SK-N-SH treated with all-trans-retinoic acid at 6 μM for 48 hours (cell line): ENCODE data around the gene RABEPK.

ENCODE experiments used
- ATAC-seq: fragments of 200-7000 bp; cut with Tn5 transposase; 3 replicates; pipeline ENCODE4 v1.9.1; 2020; ENCODE audit warnings: mild to moderate bottlenecking, moderate library complexity
- ARNTL ChIP-seq: fragments of 450-650 bp; formaldehyde crosslinking; IDR thresholded peaks from 2 replicates; pipeline ENCODE4 v1.5.0; 2020; ENCODE audit warnings: low read depth, mild to moderate bottlenecking, moderate library complexity, borderline replicate concordance
- CSDC2 ChIP-seq: fragments of 250-450 bp; sonication (Bioruptor Pico); IDR thresholded peaks from 2 replicates; pipeline ENCODE4 v1.5.0; 2020; ENCODE audit warnings: mild to moderate bottlenecking, moderate library complexity
- ESRRG ChIP-seq: fragments of 250-450 bp; sonication (Bioruptor Pico); IDR thresholded peaks from 2 replicates; pipeline ENCODE4 v1.6.1; 2021; ENCODE audit warnings: mild to moderate bottlenecking
- PPARA ChIP-seq: fragments of 250-450 bp; sonication (Bioruptor Pico); IDR thresholded peaks from 2 replicates; pipeline ENCODE4 v1.5.0; 2020; ENCODE audit warnings: mild to moderate bottlenecking, borderline replicate concordance
- TCF4 ChIP-seq: fragments of 250-450 bp; sonication (Bioruptor Pico); IDR thresholded peaks from 2 replicates; pipeline ENCODE4 v1.8.0; 2021; ENCODE audit warnings: mild to moderate bottlenecking, moderate library complexity, borderline replicate concordance
- ZC3H10 ChIP-seq: fragments of 250-450 bp; sonication (Bioruptor Pico); IDR thresholded peaks from 2 replicates; pipeline ENCODE4 v1.5.1; 2021; ENCODE audit warnings: mild to moderate bottlenecking, moderate library complexity
- ZFP3 ChIP-seq: fragments of 250-450 bp; sonication (Bioruptor Pico); IDR thresholded peaks from 2 replicates; pipeline ENCODE4 v1.5.0; 2020; ENCODE audit warnings: mild to moderate bottlenecking, moderate library complexity
- ZNF565 ChIP-seq: fragments of 450-650 bp; formaldehyde crosslinking; conservative IDR thresholded peaks from 2 replicates; pipeline ENCODE4 v1.5.0; 2020; ENCODE audit warnings: low read depth, mild to moderate bottlenecking, moderate library complexity
- ZNF70 ChIP-seq: fragments of 450-650 bp; formaldehyde crosslinking; IDR thresholded peaks from 2 replicates; pipeline ENCODE4 v1.5.0; 2020; ENCODE audit warnings: mild to moderate bottlenecking, moderate library complexity
- TF ChIP-seq, protein P1 (sequence below): fragments of 250-450 bp; sonication (Bioruptor Pico); IDR thresholded peaks from 2 replicates; pipeline ENCODE4 v1.5.0; 2020; ENCODE audit warnings: mild to moderate bottlenecking, moderate library complexity
- TF ChIP-seq, protein P2 (sequence below): fragments of 250-450 bp; sonication (Bioruptor Pico); IDR thresholded peaks from 2 replicates; pipeline ENCODE4 v1.8.0; 2020; ENCODE audit warnings: mild to moderate bottlenecking, moderate library complexity, borderline replicate concordance
- TF ChIP-seq, protein P3 (sequence below): fragments of 250-450 bp; sonication (Bioruptor Pico); IDR thresholded peaks from 2 replicates; pipeline ENCODE4 v1.8.0; 2021; ENCODE audit warnings: low read depth, mild to moderate bottlenecking, moderate library complexity, borderline replicate concordance
- TF ChIP-seq, protein P4 (sequence below): fragments of 250-450 bp; sonication (Bioruptor Pico); IDR thresholded peaks from 2 replicates; pipeline ENCODE4 v1.5.1; 2021; ENCODE audit warnings: mild to moderate bottlenecking, moderate library complexity
- TF ChIP-seq, protein P5 (sequence below): fragments of 250-450 bp; sonication (Bioruptor Pico); IDR thresholded peaks from 2 replicates; pipeline ENCODE4 v1.5.1; 2020; ENCODE audit warnings: low read depth, mild to moderate bottlenecking, moderate library complexity

Gene RABEPK

DNA sequence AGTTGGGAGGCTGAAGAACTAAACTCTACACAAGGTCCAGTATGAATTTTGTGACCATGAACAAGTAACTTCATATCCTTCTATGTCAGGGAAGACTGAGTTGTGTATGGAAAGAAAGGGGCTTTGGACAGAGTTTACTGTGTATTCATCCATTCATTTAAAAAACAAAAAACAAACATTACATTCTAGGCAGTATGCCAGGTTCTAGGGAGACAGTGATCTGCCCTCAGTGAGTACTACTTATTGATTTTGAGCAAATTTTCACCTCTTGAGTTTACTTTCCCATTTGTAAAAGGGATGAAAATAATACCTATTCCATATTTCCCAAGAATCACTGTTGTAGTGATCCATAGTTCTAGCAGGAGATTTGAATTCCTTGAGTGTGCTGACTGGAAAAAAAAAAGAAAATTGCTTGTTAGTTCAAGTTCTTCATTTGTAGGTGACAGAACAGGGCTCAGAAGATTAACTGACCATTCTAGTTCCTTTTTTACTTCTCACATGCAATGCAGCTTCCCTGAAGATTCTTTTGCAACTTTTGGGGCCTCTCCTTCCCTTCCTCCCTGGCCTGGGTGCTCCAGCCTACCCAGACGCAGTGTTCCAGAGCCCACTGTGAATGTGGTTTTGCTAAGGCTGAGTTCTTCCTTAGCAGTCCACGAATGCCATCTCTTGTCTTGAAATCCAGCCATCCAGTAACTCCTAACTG lies 58.6 kb downstream of the RABEPK start:
- ATAC-seq, result no peak
- TF ChIP-seq ESRRG (CRISPR knock-in tag) (no peak), ZNF70 (no peak), PPARA (CRISPR knock-in tag) (no peak), ARNTL (CRISPR knock-in tag) (no peak), ZC3H10 (CRISPR knock-in tag) (no peak), TCF4 (no peak), ZNF565 (no peak), CSDC2 (no peak), ZFP3 (no peak)
- TF ChIP-seq, protein P1, sequence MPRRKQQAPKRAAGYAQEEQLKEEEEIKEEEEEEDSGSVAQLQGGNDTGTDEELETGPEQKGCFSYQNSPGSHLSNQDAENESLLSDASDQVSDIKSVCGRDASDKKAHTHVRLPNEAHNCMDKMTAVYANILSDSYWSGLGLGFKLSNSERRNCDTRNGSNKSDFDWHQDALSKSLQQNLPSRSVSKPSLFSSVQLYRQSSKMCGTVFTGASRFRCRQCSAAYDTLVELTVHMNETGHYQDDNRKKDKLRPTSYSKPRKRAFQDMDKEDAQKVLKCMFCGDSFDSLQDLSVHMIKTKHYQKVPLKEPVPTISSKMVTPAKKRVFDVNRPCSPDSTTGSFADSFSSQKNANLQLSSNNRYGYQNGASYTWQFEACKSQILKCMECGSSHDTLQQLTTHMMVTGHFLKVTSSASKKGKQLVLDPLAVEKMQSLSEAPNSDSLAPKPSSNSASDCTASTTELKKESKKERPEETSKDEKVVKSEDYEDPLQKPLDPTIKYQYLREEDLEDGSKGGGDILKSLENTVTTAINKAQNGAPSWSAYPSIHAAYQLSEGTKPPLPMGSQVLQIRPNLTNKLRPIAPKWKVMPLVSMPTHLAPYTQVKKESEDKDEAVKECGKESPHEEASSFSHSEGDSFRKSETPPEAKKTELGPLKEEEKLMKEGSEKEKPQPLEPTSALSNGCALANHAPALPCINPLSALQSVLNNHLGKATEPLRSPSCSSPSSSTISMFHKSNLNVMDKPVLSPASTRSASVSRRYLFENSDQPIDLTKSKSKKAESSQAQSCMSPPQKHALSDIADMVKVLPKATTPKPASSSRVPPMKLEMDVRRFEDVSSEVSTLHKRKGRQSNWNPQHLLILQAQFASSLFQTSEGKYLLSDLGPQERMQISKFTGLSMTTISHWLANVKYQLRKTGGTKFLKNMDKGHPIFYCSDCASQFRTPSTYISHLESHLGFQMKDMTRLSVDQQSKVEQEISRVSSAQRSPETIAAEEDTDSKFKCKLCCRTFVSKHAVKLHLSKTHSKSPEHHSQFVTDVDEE (CRISPR knock-in tag), result no peak
- TF ChIP-seq, protein P2, sequence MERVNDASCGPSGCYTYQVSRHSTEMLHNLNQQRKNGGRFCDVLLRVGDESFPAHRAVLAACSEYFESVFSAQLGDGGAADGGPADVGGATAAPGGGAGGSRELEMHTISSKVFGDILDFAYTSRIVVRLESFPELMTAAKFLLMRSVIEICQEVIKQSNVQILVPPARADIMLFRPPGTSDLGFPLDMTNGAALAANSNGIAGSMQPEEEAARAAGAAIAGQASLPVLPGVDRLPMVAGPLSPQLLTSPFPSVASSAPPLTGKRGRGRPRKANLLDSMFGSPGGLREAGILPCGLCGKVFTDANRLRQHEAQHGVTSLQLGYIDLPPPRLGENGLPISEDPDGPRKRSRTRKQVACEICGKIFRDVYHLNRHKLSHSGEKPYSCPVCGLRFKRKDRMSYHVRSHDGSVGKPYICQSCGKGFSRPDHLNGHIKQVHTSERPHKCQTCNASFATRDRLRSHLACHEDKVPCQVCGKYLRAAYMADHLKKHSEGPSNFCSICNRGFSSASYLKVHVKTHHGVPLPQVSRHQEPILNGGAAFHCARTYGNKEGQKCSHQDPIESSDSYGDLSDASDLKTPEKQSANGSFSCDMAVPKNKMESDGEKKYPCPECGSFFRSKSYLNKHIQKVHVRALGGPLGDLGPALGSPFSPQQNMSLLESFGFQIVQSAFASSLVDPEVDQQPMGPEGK (CRISPR knock-in tag), result no peak
- TF ChIP-seq, protein P3, sequence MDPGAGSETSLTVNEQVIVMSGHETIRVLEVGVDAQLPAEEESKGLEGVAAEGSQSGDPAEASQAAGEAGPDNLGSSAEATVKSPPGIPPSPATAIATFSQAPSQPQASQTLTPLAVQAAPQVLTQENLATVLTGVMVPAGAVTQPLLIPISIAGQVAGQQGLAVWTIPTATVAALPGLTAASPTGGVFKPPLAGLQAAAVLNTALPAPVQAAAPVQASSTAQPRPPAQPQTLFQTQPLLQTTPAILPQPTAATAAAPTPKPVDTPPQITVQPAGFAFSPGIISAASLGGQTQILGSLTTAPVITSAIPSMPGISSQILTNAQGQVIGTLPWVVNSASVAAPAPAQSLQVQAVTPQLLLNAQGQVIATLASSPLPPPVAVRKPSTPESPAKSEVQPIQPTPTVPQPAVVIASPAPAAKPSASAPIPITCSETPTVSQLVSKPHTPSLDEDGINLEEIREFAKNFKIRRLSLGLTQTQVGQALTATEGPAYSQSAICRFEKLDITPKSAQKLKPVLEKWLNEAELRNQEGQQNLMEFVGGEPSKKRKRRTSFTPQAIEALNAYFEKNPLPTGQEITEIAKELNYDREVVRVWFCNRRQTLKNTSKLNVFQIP (CRISPR knock-in tag), result no peak
- TF ChIP-seq, protein P4, sequence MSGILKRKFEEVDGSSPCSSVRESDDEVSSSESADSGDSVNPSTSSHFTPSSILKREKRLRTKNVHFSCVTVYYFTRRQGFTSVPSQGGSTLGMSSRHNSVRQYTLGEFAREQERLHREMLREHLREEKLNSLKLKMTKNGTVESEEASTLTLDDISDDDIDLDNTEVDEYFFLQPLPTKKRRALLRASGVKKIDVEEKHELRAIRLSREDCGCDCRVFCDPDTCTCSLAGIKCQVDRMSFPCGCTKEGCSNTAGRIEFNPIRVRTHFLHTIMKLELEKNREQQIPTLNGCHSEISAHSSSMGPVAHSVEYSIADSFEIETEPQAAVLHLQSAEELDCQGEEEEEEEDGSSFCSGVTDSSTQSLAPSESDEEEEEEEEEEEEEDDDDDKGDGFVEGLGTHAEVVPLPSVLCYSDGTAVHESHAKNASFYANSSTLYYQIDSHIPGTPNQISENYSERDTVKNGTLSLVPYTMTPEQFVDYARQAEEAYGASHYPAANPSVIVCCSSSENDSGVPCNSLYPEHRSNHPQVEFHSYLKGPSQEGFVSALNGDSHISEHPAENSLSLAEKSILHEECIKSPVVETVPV (CRISPR knock-in tag), result no peak

DNA sequence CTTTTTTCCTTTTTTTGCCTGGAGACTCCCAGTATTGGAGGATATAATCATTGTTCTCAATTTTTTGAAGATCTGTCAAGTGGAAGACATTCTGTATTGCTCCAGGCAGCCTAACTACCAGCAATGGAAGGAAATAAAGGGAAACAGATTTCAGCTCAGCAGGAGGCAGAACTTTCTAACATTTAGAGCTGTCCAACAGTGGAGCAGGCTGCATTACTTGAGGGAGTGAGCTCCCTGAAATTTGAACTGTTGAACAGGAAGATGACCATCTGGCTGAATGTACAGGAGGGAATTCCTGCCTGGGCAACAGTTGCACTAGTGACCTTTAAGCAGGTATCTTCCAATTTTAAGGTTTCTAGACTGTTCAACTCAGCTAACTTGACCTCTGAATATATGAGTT lies 60.2 kb downstream of the RABEPK start:
- TF ChIP-seq, protein P4 (CRISPR knock-in tag), result no peak
- ATAC-seq, result no peak

DNA sequence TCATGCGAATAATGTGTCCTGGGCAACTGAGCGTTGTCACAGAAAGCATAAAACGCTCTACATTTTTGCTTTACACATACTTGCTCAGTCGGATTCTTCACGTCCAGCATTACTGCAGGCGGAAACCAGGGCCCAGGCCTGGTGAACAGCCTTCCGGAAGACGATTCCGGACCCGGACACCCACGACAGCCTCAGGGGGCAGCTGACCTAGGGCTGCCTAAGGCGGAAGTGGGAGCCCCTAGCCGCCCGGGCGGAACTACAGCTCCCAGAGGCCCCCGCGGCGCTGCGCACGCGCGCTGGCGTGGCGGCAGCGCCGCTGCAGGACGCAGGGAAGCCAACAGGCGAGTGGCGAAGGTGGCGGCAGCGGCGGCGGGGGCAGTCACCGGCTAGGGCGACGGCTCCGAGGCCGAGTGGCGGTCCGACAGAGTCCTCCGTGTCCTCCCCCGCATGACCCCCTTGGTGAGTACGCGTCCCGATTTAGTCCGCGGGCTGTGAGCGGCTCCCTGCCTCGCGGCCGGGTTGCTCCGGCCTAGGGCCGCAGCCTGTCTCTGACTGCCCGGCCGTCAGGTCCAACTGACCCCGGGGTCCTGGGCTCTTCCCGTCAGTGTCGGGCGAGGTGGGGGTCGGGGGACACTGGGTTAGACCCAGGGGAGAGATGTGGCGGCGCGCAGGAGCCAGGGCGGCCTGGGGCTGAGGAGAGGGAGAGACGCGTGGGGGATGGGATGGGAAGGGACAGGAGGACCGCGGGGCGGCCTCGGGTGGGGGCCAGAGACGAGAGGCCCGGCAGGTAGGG lies 61.4 kb downstream of the RABEPK start, which contains the start of gene GAPVD1:
GAPVD1 (plus strand) TSS at position 326 of the 793 bp plus-strand sequence. CDS start 37,096 bp downstream, outside the sequence.
- no peak for TF ChIP-seq ZNF70
- TF ChIP-seq, protein P5, sequence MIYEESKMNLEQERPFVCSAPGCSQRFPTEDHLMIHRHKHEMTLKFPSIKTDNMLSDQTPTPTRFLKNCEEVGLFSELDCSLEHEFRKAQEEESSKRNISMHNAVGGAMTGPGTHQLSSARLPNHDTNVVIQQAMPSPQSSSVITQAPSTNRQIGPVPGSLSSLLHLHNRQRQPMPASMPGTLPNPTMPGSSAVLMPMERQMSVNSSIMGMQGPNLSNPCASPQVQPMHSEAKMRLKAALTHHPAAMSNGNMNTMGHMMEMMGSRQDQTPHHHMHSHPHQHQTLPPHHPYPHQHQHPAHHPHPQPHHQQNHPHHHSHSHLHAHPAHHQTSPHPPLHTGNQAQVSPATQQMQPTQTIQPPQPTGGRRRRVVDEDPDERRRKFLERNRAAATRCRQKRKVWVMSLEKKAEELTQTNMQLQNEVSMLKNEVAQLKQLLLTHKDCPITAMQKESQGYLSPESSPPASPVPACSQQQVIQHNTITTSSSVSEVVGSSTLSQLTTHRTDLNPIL (CRISPR knock-in tag), result no peak
- TF ChIP-seq ARNTL (CRISPR knock-in tag), result no peak
- TF ChIP-seq PPARA (CRISPR knock-in tag), result no peak
- TF ChIP-seq, protein P1 (CRISPR knock-in tag), result no peak
- no peak for TF ChIP-seq ZC3H10 (CRISPR knock-in tag)
- TF ChIP-seq, all 23 proteins: peak for 0
- peak; percentile 100 for ATAC-seq
